Testis (tissue), 2 donors: Measurements from ENCODE around the gene RETSAT.

ENCODE experiments used
- POLR2A ChIP-seq: fragments of 450-650 bp; IDR thresholded peaks from one replicate; pipeline ENCODE4 v1.6.1; 2017; ENCODE audit warnings: antibody characterized with exemption, mild to moderate bottlenecking, moderate library complexity
- TF ChIP-seq, protein P1 (sequence below), 3 experiments: fragments of 450-650 bp in 2 of 3; fragments of 200-600 bp in 1 of 3; sonication (generic) in 1 of 3; IDR thresholded peaks; one replicate each; pipeline ENCODE4 v1.5.1; 2016 to 2019; ENCODE audit warnings: antibody characterized with exemption in 3 of 3, mild to moderate bottlenecking in 2 of 3, moderate library complexity in 1 of 3

DNA sequence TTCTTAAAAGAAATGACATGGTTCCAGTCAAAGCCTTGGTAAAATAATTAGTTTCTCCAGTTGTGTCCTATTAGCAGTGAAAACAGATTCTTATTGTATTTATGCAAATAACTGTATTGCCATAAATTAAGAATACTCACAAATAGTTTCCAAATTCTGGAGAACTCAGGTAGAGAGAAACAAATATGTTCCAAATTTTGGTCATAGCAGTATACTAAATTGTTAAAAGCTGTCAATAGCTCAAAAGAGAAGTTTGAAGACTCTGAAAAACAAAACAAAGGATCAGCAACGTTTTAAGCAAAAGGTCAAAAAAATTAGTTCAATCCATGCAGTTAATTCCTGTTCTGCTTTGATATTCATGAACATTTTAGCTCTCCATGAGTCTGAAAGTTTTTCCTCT lies 25.7 kb upstream of the RETSAT start:
- TF ChIP-seq POLR2A, result no peak
- TF ChIP-seq, protein P1, sequence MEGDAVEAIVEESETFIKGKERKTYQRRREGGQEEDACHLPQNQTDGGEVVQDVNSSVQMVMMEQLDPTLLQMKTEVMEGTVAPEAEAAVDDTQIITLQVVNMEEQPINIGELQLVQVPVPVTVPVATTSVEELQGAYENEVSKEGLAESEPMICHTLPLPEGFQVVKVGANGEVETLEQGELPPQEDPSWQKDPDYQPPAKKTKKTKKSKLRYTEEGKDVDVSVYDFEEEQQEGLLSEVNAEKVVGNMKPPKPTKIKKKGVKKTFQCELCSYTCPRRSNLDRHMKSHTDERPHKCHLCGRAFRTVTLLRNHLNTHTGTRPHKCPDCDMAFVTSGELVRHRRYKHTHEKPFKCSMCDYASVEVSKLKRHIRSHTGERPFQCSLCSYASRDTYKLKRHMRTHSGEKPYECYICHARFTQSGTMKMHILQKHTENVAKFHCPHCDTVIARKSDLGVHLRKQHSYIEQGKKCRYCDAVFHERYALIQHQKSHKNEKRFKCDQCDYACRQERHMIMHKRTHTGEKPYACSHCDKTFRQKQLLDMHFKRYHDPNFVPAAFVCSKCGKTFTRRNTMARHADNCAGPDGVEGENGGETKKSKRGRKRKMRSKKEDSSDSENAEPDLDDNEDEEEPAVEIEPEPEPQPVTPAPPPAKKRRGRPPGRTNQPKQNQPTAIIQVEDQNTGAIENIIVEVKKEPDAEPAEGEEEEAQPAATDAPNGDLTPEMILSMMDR (IDR thresholded peaks at IDR 0.05), result no peak
